Hepatocyte (in vitro differentiated cells): ENCODE results near the gene HRH1. TPM values are rescaled to one million over a fixed set of nuclear protein-coding genes. Genes with fewer than 3 reads are reported as not detected.

Source experiments
- DNase-seq: peaks from one replicate; pipeline ENCODE4 v3.0.0-alpha.2; 2016; ENCODE audit warnings: low spot score
- H2AFZ ChIP-seq: fragments of 200-600 bp; sonication (generic); 2 replicates; pipeline ENCODE4 v1.6.0; 2016; ENCODE audit warnings: antibody characterized with exemption, mild to moderate bottlenecking
- H3K27ac ChIP-seq: fragments of 200-600 bp; sonication (generic); 2 replicates; pipeline ENCODE4 v1.5.1; 2016; ENCODE audit warnings: mild to moderate bottlenecking
- H3K27me3 ChIP-seq: fragments of 200-600 bp; sonication (generic); 2 replicates; pipeline ENCODE4 v1.6.1; 2016
- H3K36me3 ChIP-seq: fragments of 200-600 bp; sonication (generic); replicated peaks from 2 replicates; pipeline ENCODE4 v1.5.1; 2016; ENCODE audit warnings: low read depth; ENCODE audit not compliant: insufficient read depth
- H3K4me1 ChIP-seq: fragments of 200-600 bp; sonication (generic); 2 replicates; pipeline ENCODE4 v1.5.1; 2016; ENCODE audit warnings: mild to moderate bottlenecking, moderate library complexity; ENCODE audit not compliant: insufficient read depth
- H3K4me2 ChIP-seq: fragments of 200-600 bp; sonication (generic); 2 replicates; pipeline ENCODE4 v1.6.0; 2016
- H3K4me3 ChIP-seq: fragments of 200-600 bp; sonication (generic); 2 replicates; pipeline ENCODE4 v1.5.1; 2016; ENCODE audit warnings: mild to moderate bottlenecking
- H3K79me2 ChIP-seq: fragments of 200-600 bp; sonication (generic); 2 replicates; pipeline ENCODE4 v1.6.0; 2017; ENCODE audit warnings: mild to moderate bottlenecking
- H3K9me2 ChIP-seq: fragments of 200-600 bp; sonication (generic); replicated peaks from 2 replicates; pipeline ENCODE4 v1.6.0; 2017; ENCODE audit warnings: mild to moderate bottlenecking; ENCODE audit not compliant: insufficient read depth
- H3K9me3 ChIP-seq: fragments of 200-600 bp; sonication (generic); 2 replicates; pipeline ENCODE4 v1.5.1; 2016; ENCODE audit warnings: low read depth, mild to moderate bottlenecking
- H4K20me1 ChIP-seq: fragments of 200-600 bp; sonication (generic); 2 replicates; pipeline ENCODE4 v1.6.0; 2016; ENCODE audit warnings: mild to moderate bottlenecking; ENCODE audit not compliant: insufficient read depth, poor library complexity, severe bottlenecking
- CTCF ChIP-seq: fragments of 200-600 bp; sonication (generic); IDR thresholded peaks from 2 replicates; pipeline ENCODE4 v1.5.1; 2016; ENCODE audit warnings: antibody characterized with exemption, mild to moderate bottlenecking; ENCODE audit not compliant: poor library complexity
- EZH2 ChIP-seq: fragments of 200-600 bp; sonication (generic); IDR thresholded peaks from 2 replicates; pipeline ENCODE4 v1.6.1; 2016; ENCODE audit warnings: antibody characterized with exemption, mild to moderate bottlenecking, borderline replicate concordance
- EZH2phosphoT487 ChIP-seq: fragments of 200-600 bp; sonication (generic); IDR thresholded peaks from one replicate; pipeline ENCODE4 v1.6.1; 2018; ENCODE audit warnings: antibody characterized with exemption, mild to moderate bottlenecking, low read depth, moderate library complexity; ENCODE audit not compliant: unreplicated experiment, severe bottlenecking
- WGBS: methylation state at CpG from one replicate; pipeline ENCODE4 v1.1.6; 2016; ENCODE audit warnings: low lambda C conversion rate; ENCODE audit errors: missing lambda C conversion rate; 5-methylcytosine and 5-hydroxymethylcytosine counted together
- polyA plus RNA-seq: library from polyadenylated mRNA; unstranded; fragments of >200 nt; fragmentation: Nextera tagmentation; extraction: Ambion mirVana; gene quantifications from 2 replicates; pipeline ENCODE4 v1.2.1, GENCODE V29; 2016
- total RNA-seq: library from RNA; depleted of rRNA; stranded (reverse); fragments of >200 nt; gene quantifications from 2 replicates; pipeline ENCODE4 v1.2.3, GENCODE V29; 2014

HRH1 gene
- total and polyA plus RNA-seq, 2 experiments from 2014 or later: 3.3 to 5.1 TPM

- Histone ChIP-seq H4K20me1 (no peaks in the 10 kb centered on the region), H3K79me2 (no peaks in the 10 kb centered on the region), H3K4me3 (no peak overlapping the region), H3K4me1 (no peaks in the 10 kb centered on the region), H3K9me2 (no peaks in the 10 kb centered on the region), H3K4me2 (no peak overlapping the region), H2AFZ (no peak overlapping the region), H3K27ac (peak overlapping the region; percentile 13), H3K27me3 (peaks cover 9% of the 10 kb centered on the region), H3K36me3 (no peaks in the 10 kb centered on the region), H3K9me3 (no peaks in the 10 kb centered on the region)
- DNase-seq: peak; percentile 87
- 60% methylated on average over 8 of the region's 8 CpGs for WGBS
- TF ChIP-seq CTCF: peak; percentile 83
- TF ChIP-seq EZH2: no peak
- TF ChIP-seq EZH2phosphoT487: no peak
Measured at GRCh38 chr3:11236588-11237461, 82.5 kb downstream of the HRH1 start.

GRCh38 chr3:11238060-11238459, 83.8 kb downstream of the HRH1 start:
- TF ChIP-seq CTCF (no peak), EZH2 (no peak)
- Histone ChIP-seq H3K9me3 (no peaks in the 10 kb centered on the region), H2AFZ (no peak overlapping the region), H3K9me2 (no peaks in the 10 kb centered on the region), H3K4me2 (no peak overlapping the region), H3K27me3 (peaks cover 2% of the 10 kb centered on the region), H3K79me2 (no peaks in the 10 kb centered on the region), H3K36me3 (no peaks in the 10 kb centered on the region), H3K4me3 (no peak overlapping the region), H3K4me1 (no peaks in the 10 kb centered on the region), H3K27ac (peak overlapping the region; percentile 75), H4K20me1 (no peaks in the 10 kb centered on the region)
- 71% methylated on average over 3 of the region's 3 CpGs for WGBS
- peak; percentile 23 for DNase-seq

- H3K4me2 ChIP-seq: no peak overlapping the region
- no peak overlapping the region for H3K4me3 ChIP-seq
- TF ChIP-seq EZH2phosphoT487 (no peak), CTCF (no peak), EZH2 (no peak)
- peak overlapping the region; percentile 75 for H3K27ac ChIP-seq
- no peaks in the 10 kb centered on the region for H3K9me3 ChIP-seq
- no peak for DNase-seq
- H3K9me2 ChIP-seq: no peaks in the 10 kb centered on the region
- no peak overlapping the region for H2AFZ ChIP-seq
- WGBS: 83% methylated on average over 1 of the region's 1 CpG
- no peaks in the 10 kb centered on the region for H3K36me3 ChIP-seq
- H3K4me1 ChIP-seq: no peaks in the 10 kb centered on the region
- H4K20me1 ChIP-seq: no peaks in the 10 kb centered on the region
- H3K27me3 ChIP-seq: no peaks in the 10 kb centered on the region
- no peaks in the 10 kb centered on the region for H3K79me2 ChIP-seq
Measured at GRCh38 chr3:11238880-11239279, 84.6 kb downstream of the HRH1 start.
